GM10266 (cell line): ENCODE results near the gene CCDC24.

Experiments used
- DNase-seq: peaks from one replicate; pipeline ENCODE4 v3.0.0; 2012; ENCODE audit errors: extremely low spot score
- CTCF ChIP-seq: IDR thresholded peaks from 2 replicates; pipeline ENCODE4 v1.5.1; 2012; ENCODE audit warnings: mild to moderate bottlenecking, low read depth; ENCODE audit not compliant: control insufficient read depth, insufficient read depth; ENCODE audit errors: missing control alignments

The CCDC24 gene

GRCh38 chr1:43971336-43971980 lies 19.9 kb upstream of the CCDC24 start:
- no peak for TF ChIP-seq CTCF
- DNase-seq: no peak

GRCh38 chr1:43973981-43974442 lies 17.4 kb upstream of the CCDC24 start:
- DNase-seq: no peak
- TF ChIP-seq CTCF: no peak

- peak; percentile 0 for TF ChIP-seq CTCF
- DNase-seq: peak; percentile 96
Measured at GRCh38 chr1:43974443-43975248, 16.8 kb upstream of the CCDC24 start, which contains the start of gene ATP6V0B. Gene ATP6V0B (plus strand): TSS chr1:43974960. CDS start chr1:43975041, 81 bp downstream.

GRCh38 chr1:43975249-43975961 lies 16.0 kb upstream of the CCDC24 start:
- DNase-seq: peak; percentile 58
- no peak for TF ChIP-seq CTCF

- TF ChIP-seq CTCF: no peak
- DNase-seq: no peak
Measured at GRCh38 chr1:43976045-43976444, 15.4 kb upstream of the CCDC24 start.

GRCh38 chr1:43976890-43977289 lies 14.5 kb upstream of the CCDC24 start:
- no peak for DNase-seq
- TF ChIP-seq CTCF: no peak
